ENCODE measurements around the gene NTRK3.

Gene NTRK3

GRCh38 chr15:88113613-88114308, 142.8 kb downstream of the NTRK3 start:
- H3K79me2 ChIP-seq (ENCODE audit: insufficient read depth, low read length) = no peaks in the 10 kb centered on the region
- ATAC-seq (ENCODE audit: insufficient read depth, low read depth) (no peak), DNase-seq (no peak)
- no peak overlapping the region for H3K9ac ChIP-seq (ENCODE audit: low read depth, low read length)
- no peaks in the 10 kb centered on the region for H3K27me3 ChIP-seq (ENCODE audit: insufficient read depth, low read length, poor library complexity)
- no peak overlapping the region for H3K4me2 ChIP-seq (ENCODE audit: insufficient read depth, low read length)
- H2AFZ ChIP-seq (ENCODE audit: low read depth, low read length) = no peak overlapping the region
- no peak overlapping the region for H3K4me3 ChIP-seq (ENCODE audit: low read depth in 1 of 2, low read length in 2 of 2)
- TF ChIP-seq, protein P1, sequence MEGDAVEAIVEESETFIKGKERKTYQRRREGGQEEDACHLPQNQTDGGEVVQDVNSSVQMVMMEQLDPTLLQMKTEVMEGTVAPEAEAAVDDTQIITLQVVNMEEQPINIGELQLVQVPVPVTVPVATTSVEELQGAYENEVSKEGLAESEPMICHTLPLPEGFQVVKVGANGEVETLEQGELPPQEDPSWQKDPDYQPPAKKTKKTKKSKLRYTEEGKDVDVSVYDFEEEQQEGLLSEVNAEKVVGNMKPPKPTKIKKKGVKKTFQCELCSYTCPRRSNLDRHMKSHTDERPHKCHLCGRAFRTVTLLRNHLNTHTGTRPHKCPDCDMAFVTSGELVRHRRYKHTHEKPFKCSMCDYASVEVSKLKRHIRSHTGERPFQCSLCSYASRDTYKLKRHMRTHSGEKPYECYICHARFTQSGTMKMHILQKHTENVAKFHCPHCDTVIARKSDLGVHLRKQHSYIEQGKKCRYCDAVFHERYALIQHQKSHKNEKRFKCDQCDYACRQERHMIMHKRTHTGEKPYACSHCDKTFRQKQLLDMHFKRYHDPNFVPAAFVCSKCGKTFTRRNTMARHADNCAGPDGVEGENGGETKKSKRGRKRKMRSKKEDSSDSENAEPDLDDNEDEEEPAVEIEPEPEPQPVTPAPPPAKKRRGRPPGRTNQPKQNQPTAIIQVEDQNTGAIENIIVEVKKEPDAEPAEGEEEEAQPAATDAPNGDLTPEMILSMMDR (IDR thresholded peaks at IDR 0.05; ENCODE audit: borderline replicate concordance, extremely low read depth, low read length, poor library complexity, severe bottlenecking) = no peak
- no peak for TF ChIP-seq EZH2 (IDR thresholded peaks at IDR 0.05; ENCODE audit: borderline replicate concordance, low read depth, low read length, severe bottlenecking)
- no peaks in the 10 kb centered on the region for H4K20me1 ChIP-seq (ENCODE audit: insufficient read depth, low read length)
- H3K9me3 ChIP-seq (ENCODE audit: insufficient read depth, low read length, severe bottlenecking) = no peaks in the 10 kb centered on the region
- H3K4me1 ChIP-seq (ENCODE audit: insufficient read depth, low read length) = no peaks in the 10 kb centered on the region
- no peak overlapping the region for H3K27ac ChIP-seq (ENCODE audit: low read length)
- no peaks in the 10 kb centered on the region for H3K36me3 ChIP-seq (ENCODE audit: insufficient read depth, low read length)

GRCh38 chr15:88108991-88109390, 147.5 kb downstream of the NTRK3 start:
- no peak overlapping the region for H3K4me3 ChIP-seq (ENCODE audit: low read depth in 1 of 2, low read length in 2 of 2)
- H3K27ac ChIP-seq (ENCODE audit: low read length) = no peak overlapping the region
- no peaks in the 10 kb centered on the region for H3K79me2 ChIP-seq (ENCODE audit: insufficient read depth, low read length)
- no peak overlapping the region for H3K9ac ChIP-seq (ENCODE audit: low read depth, low read length)
- no peak overlapping the region for H3K4me2 ChIP-seq (ENCODE audit: insufficient read depth, low read length)
- H3K4me1 ChIP-seq (ENCODE audit: insufficient read depth, low read length) = no peaks in the 10 kb centered on the region
- TF ChIP-seq, protein P1 (IDR thresholded peaks at IDR 0.05; ENCODE audit: borderline replicate concordance, extremely low read depth, low read length, poor library complexity, severe bottlenecking) = no peak
- no peak overlapping the region for H2AFZ ChIP-seq (ENCODE audit: low read depth, low read length)
- H3K9me3 ChIP-seq (ENCODE audit: insufficient read depth, low read length, severe bottlenecking) = no peaks in the 10 kb centered on the region
- DNase-seq = no peak
- H3K27me3 ChIP-seq (ENCODE audit: insufficient read depth, low read length, poor library complexity) = no peaks in the 10 kb centered on the region
- no peaks in the 10 kb centered on the region for H4K20me1 ChIP-seq (ENCODE audit: insufficient read depth, low read length)
- no peak for ATAC-seq (ENCODE audit: insufficient read depth, low read depth)
- no peaks in the 10 kb centered on the region for H3K36me3 ChIP-seq (ENCODE audit: insufficient read depth, low read length)

DNA sequence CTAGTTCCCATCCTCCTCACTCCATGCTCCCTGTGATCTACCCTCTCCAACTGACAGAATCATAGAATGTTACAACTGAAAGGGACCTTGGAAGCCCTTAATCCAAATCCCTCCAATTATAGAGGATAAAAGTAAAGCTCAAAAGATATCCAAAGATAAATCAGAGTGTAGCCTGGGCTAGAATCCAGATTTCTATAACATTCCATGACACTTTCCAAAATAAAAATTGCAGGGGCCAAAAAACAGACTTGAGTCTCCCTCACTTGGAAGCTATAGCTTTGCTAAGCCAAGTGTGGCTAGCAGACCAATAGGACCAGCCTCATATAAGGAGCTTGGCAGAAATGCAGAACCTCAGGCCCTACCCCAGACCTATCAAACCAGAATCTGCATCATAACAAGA, 148.1 kb downstream of the NTRK3 start:
- Histone ChIP-seq H3K4me2 (ENCODE audit: insufficient read depth, low read length) (no peak overlapping the region), H3K27me3 (ENCODE audit: insufficient read depth, low read length, poor library complexity) (no peaks in the 10 kb centered on the region), H3K4me1 (ENCODE audit: insufficient read depth, low read length) (no peaks in the 10 kb centered on the region), H3K27ac (ENCODE audit: low read length) (no peak overlapping the region), H3K4me3 (ENCODE audit: low read depth in 1 of 2, low read length in 2 of 2) (no peak overlapping the region), H4K20me1 (ENCODE audit: insufficient read depth, low read length) (no peaks in the 10 kb centered on the region), H3K79me2 (ENCODE audit: insufficient read depth, low read length) (no peaks in the 10 kb centered on the region), H3K36me3 (ENCODE audit: insufficient read depth, low read length) (no peaks in the 10 kb centered on the region), H2AFZ (ENCODE audit: low read depth, low read length) (no peak overlapping the region), H3K9ac (ENCODE audit: low read depth, low read length) (no peak overlapping the region), H3K9me3 (ENCODE audit: insufficient read depth, low read length, severe bottlenecking) (no peaks in the 10 kb centered on the region)
- TF ChIP-seq, protein P1 (IDR thresholded peaks at IDR 0.05; ENCODE audit: borderline replicate concordance, extremely low read depth, low read length, poor library complexity, severe bottlenecking) = no peak
- TF ChIP-seq EZH2 (IDR thresholded peaks at IDR 0.05; ENCODE audit: borderline replicate concordance, low read depth, low read length, severe bottlenecking) = no peak
- no peak for ATAC-seq (ENCODE audit: insufficient read depth, low read depth)
- DNase-seq = no peak
